SU-DHL-6 (cell line): ENCODE results near the gene ZMPSTE24.
"Not testable (repeated sequence)": the region's sequence is repeated elsewhere in the genome, so short reads cannot be mapped to it uniquely, and the experiment has no call there.

Source experiments
- H2AFZ ChIP-seq: fragments of 200-600 bp; sonication (generic); 2 replicates; pipeline ENCODE4 v1.6.1; 2014; ENCODE audit warnings: low read depth, mild to moderate bottlenecking, moderate library complexity, mixed read lengths, antibody characterized with exemption, low read length; ENCODE audit not compliant: severe bottlenecking
- H3F3A ChIP-seq: fragments of 200-600 bp; shearing (Covaris generic); 2 replicates; pipeline ENCODE4 v1.6.0; 2016; ENCODE audit warnings: antibody characterized with exemption, mild to moderate bottlenecking; ENCODE audit not compliant: insufficient read depth
- H3K27ac ChIP-seq: fragments of 200-600 bp; sonication (generic); 2 replicates; pipeline ENCODE4 v1.5.1; 2016; ENCODE audit warnings: low read depth, mild to moderate bottlenecking, low read length, moderate library complexity, mixed read lengths
- H3K27me3 ChIP-seq: fragments of 200-600 bp; sonication (generic), shearing (Covaris generic); 2 replicates; pipeline ENCODE4 v1.6.0; 2014; ENCODE audit warnings: mild to moderate bottlenecking, low read length
- H3K36me3 ChIP-seq: fragments of 200-600 bp; sonication (generic); 2 replicates; pipeline ENCODE4 v1.6.1; 2014; ENCODE audit warnings: mild to moderate bottlenecking, low read length, mixed read lengths
- H3K4me2 ChIP-seq: fragments of 300-600, 200-600 bp; shearing (Covaris generic), sonication (generic); 2 replicates; pipeline ENCODE4 v1.6.0; 2014; ENCODE audit warnings: low read length, low read depth, mild to moderate bottlenecking; ENCODE audit not compliant: poor library complexity, severe bottlenecking
- H3K4me3 ChIP-seq: fragments of 200-600 bp; sonication (generic); 2 replicates; pipeline ENCODE4 v1.5.1; 2014; ENCODE audit warnings: antibody characterized with exemption, low read length, mild to moderate bottlenecking, mixed read lengths; ENCODE audit not compliant: insufficient read depth, poor library complexity, severe bottlenecking
- H3K79me2 ChIP-seq: fragments of 200-600 bp; sonication (generic); 2 replicates; pipeline ENCODE4 v1.6.1; 2014; ENCODE audit warnings: mild to moderate bottlenecking, low read length, moderate library complexity; ENCODE audit not compliant: insufficient read depth
- H3K9ac ChIP-seq: fragments of 200-600 bp; sonication (generic); 2 replicates; pipeline ENCODE4 v1.7.0; 2014; ENCODE audit warnings: mild to moderate bottlenecking, low read length
- H3K9me2 ChIP-seq: fragments of 200-600 bp; sonication (generic); replicated peaks from 2 replicates; pipeline ENCODE4 v1.6.1; 2014; ENCODE audit warnings: low read length; ENCODE audit not compliant: insufficient read depth
- H3K9me3 ChIP-seq: fragments of 200-600 bp; sonication (generic); 2 replicates; pipeline ENCODE4 v1.6.1; 2014; ENCODE audit warnings: low read length, mixed read lengths; ENCODE audit not compliant: insufficient read depth
- H4K20me1 ChIP-seq: fragments of 200-600 bp; sonication (generic); 2 replicates; pipeline ENCODE4 v1.6.1; 2014; ENCODE audit warnings: low read depth, mild to moderate bottlenecking, antibody characterized with exemption, low read length, moderate library complexity, mixed read lengths
- CTCF ChIP-seq: fragments of 200-600 bp; sonication (generic); IDR thresholded peaks from one replicate; pipeline ENCODE4 v1.5.1; 2017; ENCODE audit warnings: antibody characterized with exemption, mild to moderate bottlenecking, low read length, moderate library complexity; ENCODE audit not compliant: insufficient read depth, poor library complexity, severe bottlenecking
- EZH2phosphoT487 ChIP-seq: fragments of 200-600 bp; sonication (generic), shearing (Covaris generic); conservative IDR thresholded peaks from 2 replicates; pipeline ENCODE4 v1.6.1; 2018; ENCODE audit warnings: mild to moderate bottlenecking, antibody characterized with exemption, low read length, moderate library complexity, mixed read lengths

Gene ZMPSTE24

GRCh38 chr1:40341491-40342380, 83.7 kb downstream of the ZMPSTE24 start:
- no peaks in the 10 kb centered on the region for H3F3A ChIP-seq
- H4K20me1 ChIP-seq, result no peaks in the 10 kb centered on the region
- H2AFZ ChIP-seq, result no peak overlapping the region
- TF ChIP-seq EZH2phosphoT487 (no peak), CTCF (no peak)
- no peaks in the 10 kb centered on the region for H3K79me2 ChIP-seq
- H3K9me2 ChIP-seq, result no peaks in the 10 kb centered on the region
- no peaks in the 10 kb centered on the region for H3K36me3 ChIP-seq
- H3K27me3 ChIP-seq, result no peaks in the 10 kb centered on the region
- H3K27ac ChIP-seq, result no peak overlapping the region
- H3K9me3 ChIP-seq, result no peaks in the 10 kb centered on the region
- no peak overlapping the region for H3K4me3 ChIP-seq
- no peak overlapping the region for H3K9ac ChIP-seq
- no peak overlapping the region for H3K4me2 ChIP-seq

GRCh38 chr1:40342381-40342717, 84.3 kb downstream of the ZMPSTE24 start:
- H3K4me3 ChIP-seq, H2AFZ ChIP-seq, H3K27ac ChIP-seq, H3F3A ChIP-seq, H4K20me1 ChIP-seq, H3K9ac ChIP-seq, H3K36me3 ChIP-seq, H3K9me2 ChIP-seq, H3K9me3 ChIP-seq, H3K79me2 ChIP-seq, H3K4me2 ChIP-seq, H3K27me3 ChIP-seq: not testable (repeated sequence)
